ENCODE results near the gene GYS2.

- TF ChIP-seq, protein P1, sequence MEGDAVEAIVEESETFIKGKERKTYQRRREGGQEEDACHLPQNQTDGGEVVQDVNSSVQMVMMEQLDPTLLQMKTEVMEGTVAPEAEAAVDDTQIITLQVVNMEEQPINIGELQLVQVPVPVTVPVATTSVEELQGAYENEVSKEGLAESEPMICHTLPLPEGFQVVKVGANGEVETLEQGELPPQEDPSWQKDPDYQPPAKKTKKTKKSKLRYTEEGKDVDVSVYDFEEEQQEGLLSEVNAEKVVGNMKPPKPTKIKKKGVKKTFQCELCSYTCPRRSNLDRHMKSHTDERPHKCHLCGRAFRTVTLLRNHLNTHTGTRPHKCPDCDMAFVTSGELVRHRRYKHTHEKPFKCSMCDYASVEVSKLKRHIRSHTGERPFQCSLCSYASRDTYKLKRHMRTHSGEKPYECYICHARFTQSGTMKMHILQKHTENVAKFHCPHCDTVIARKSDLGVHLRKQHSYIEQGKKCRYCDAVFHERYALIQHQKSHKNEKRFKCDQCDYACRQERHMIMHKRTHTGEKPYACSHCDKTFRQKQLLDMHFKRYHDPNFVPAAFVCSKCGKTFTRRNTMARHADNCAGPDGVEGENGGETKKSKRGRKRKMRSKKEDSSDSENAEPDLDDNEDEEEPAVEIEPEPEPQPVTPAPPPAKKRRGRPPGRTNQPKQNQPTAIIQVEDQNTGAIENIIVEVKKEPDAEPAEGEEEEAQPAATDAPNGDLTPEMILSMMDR (IDR thresholded peaks at IDR 0.05), result no peak
- TF ChIP-seq POLR2A (IDR thresholded peaks at IDR 0.05) (no peak), POLR2AphosphoS5 (IDR thresholded peaks at IDR 0.05) (no peak), EP300 (IDR thresholded peaks at IDR 0.05) (no peak)
Measured at GRCh38 chr12:21613931-21614330, 9.3 kb upstream of the GYS2 start.
